Measurements from ENCODE around the gene PAX3.
"Not testable (repeated sequence)": the region's sequence is repeated elsewhere in the genome, so short reads cannot be mapped to it uniquely, and the experiment has no call there.

Gene PAX3

GRCh38 chr2:222213049-222213448 lies 85.7 kb downstream of the PAX3 start:
- DNase-seq (ENCODE audit: low read depth): no peak

GRCh38 chr2:222212571-222212970 lies 86.2 kb downstream of the PAX3 start:
- DNase-seq (ENCODE audit: low read depth): no peak

GRCh38 chr2:222208010-222208690 lies 90.6 kb downstream of the PAX3 start:
- DNase-seq (ENCODE audit: low read depth): no peak

GRCh38 chr2:222205136-222205535 lies 93.7 kb downstream of the PAX3 start:
- DNase-seq (ENCODE audit: low read depth): no peak

- DNase-seq (ENCODE audit: low read depth): no peak
These were observed 95.8 kb downstream of the PAX3 start for GRCh38 chr2:222203041-222203440.

GRCh38 chr2:222196159-222196558 lies 102.6 kb downstream of the PAX3 start:
- DNase-seq (ENCODE audit: low read depth): no peak

GRCh38 chr2:222194669-222195068 lies 104.1 kb downstream of the PAX3 start:
- DNase-seq (ENCODE audit: low read depth): no peak

- DNase-seq (ENCODE audit: low read depth): no peak
These were observed 105.3 kb downstream of the PAX3 start for GRCh38 chr2:222193328-222193983.

GRCh38 chr2:222180619-222181018 lies 118.2 kb downstream of the PAX3 start:
- DNase-seq (ENCODE audit: low read depth): no peak

- DNase-seq (ENCODE audit: low read depth): no peak
These were observed 119.2 kb downstream of the PAX3 start for GRCh38 chr2:222179592-222179991.

- no peak for DNase-seq (ENCODE audit: low read depth)
These were observed 120.3 kb downstream of the PAX3 start for GRCh38 chr2:222178450-222178849.

- DNase-seq (ENCODE audit: low read depth): no peak
These were observed 121.9 kb downstream of the PAX3 start for GRCh38 chr2:222176890-222177289.

- no peak for DNase-seq (ENCODE audit: low read depth)
These were observed 124.3 kb downstream of the PAX3 start for GRCh38 chr2:222174450-222174849.

- no peak for DNase-seq (ENCODE audit: low read depth)
These were observed 129.5 kb downstream of the PAX3 start for GRCh38 chr2:222169346-222169745.

GRCh38 chr2:222167762-222168161 lies 131.0 kb downstream of the PAX3 start:
- DNase-seq (ENCODE audit: low read depth): no peak

- no peak for DNase-seq (ENCODE audit: low read depth)
These were observed 137.9 kb downstream of the PAX3 start for GRCh38 chr2:222160944-222161343.

- DNase-seq (ENCODE audit: low read depth): no peak
These were observed 138.7 kb downstream of the PAX3 start for GRCh38 chr2:222160125-222160524.

- no peak for DNase-seq (ENCODE audit: low read depth)
These were observed 139.6 kb downstream of the PAX3 start for GRCh38 chr2:222159221-222159620.

- DNase-seq (ENCODE audit: low read depth): not testable (repeated sequence)
These were observed 143.7 kb downstream of the PAX3 start for GRCh38 chr2:222155003-222155664.
